GM21576 (cell line): ENCODE results near the gene RALGAPA1.
"Not testable (repeated sequence)": the region's sequence is repeated elsewhere in the genome, so short reads cannot be mapped to it uniquely, and the experiment has no call there.

Experiments used
- ATAC-seq: cut with Tn5 transposase; IDR thresholded peaks from one replicate; pipeline ENCODE4 v1.9.1; 2021; ENCODE audit warnings: mild to moderate bottlenecking, moderate library complexity; ENCODE audit not compliant: unreplicated experiment

Gene RALGAPA1

GRCh38 chr14:35632271-35632670 is 176.8 kb downstream of the RALGAPA1 start:
- no peak for ATAC-seq

- ATAC-seq, result no peak
These were observed 177.9 kb downstream of the RALGAPA1 start for GRCh38 chr14:35631071-35631805.

DNA sequence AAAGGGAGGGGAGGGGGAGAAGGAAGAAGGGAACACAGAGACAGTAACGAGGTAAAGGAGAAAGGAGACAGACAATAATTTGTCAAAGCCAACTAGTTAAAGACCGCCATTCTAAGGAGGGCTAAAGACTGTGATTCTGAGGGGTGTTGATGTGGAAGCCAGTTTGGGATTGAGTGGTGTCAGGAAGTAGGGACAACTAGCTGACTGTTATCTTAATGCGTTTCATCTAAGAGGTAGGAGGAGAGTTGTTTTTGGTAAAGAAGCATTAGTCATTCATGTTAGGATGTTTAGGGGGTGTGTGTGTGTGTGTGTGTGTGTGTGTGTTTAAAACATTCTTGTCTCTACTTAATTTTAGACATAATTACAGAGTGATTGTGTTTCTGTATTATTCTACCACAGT is 180.1 kb downstream of the RALGAPA1 start:
- no peak for ATAC-seq

- ATAC-seq, result not testable (repeated sequence)
These were observed 182.1 kb downstream of the RALGAPA1 start for GRCh38 chr14:35626947-35627346.

- not testable (repeated sequence) for ATAC-seq
These were observed 187.1 kb downstream of the RALGAPA1 start for GRCh38 chr14:35621996-35622395.

- not testable (repeated sequence) for ATAC-seq
These were observed 189.1 kb downstream of the RALGAPA1 start for GRCh38 chr14:35619998-35620397.

DNA sequence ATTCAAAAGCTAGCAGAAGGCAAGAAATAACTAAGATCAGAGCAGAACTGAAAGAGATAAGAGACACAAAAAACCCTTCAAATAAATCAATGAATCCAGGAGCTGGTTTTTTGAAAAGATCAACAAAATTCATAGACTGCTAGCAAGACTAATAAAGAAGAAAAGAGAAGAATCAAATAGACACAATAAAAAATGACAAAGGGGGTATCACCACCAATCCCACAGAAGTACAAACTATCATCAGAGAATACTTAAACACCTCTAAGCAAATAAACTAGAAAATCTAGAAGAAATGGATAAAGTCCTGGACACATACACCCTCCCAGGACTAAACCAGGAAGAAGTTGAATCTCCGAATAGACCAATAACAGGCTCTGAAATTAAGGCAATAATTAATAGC is 189.6 kb downstream of the RALGAPA1 start:
- not testable (repeated sequence) for ATAC-seq

DNA sequence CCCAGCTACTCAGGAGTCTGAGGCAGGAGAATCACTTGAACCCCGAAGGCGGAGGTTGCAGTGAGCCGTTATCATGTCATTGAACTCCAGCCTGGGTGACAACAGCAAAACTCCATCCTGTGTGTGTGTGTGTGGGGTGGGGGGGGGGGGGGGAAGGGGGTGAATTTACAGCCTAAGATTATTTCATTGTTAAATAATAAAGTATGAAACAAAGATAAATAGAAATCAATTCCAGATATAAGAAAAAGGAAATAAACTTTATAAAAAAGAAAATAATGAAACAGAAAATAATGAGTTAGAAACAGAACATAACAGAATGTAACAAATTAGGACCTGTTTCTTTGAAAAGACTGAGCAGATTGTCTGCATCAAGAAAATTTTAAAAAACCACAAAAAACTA is 191.6 kb downstream of the RALGAPA1 start:
- ATAC-seq, result no peak

GRCh38 chr14:35607380-35607779 is 201.7 kb downstream of the RALGAPA1 start:
- ATAC-seq, result no peak

DNA sequence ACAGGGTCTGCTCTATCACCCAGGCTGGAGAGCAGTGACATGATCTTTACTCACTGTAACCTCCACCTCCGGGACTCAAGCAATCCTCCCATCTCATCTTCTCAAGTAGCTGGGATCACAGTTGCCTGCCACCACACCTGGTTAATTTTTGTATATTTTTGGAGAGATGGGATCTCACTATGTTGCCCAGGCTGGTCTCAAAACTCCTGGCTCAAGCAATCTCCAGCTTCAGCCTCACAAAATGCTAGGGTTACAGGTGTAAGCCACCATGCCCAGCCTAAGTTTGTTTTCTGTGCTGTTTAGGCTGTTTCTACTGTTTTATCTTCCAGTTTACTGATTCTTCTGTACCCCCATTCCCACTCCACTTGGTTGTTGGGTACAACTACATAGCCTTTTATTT is 208.8 kb downstream of the RALGAPA1 start:
- no peak for ATAC-seq

GRCh38 chr14:35594616-35595015 is 214.5 kb downstream of the RALGAPA1 start:
- no peak for ATAC-seq

DNA sequence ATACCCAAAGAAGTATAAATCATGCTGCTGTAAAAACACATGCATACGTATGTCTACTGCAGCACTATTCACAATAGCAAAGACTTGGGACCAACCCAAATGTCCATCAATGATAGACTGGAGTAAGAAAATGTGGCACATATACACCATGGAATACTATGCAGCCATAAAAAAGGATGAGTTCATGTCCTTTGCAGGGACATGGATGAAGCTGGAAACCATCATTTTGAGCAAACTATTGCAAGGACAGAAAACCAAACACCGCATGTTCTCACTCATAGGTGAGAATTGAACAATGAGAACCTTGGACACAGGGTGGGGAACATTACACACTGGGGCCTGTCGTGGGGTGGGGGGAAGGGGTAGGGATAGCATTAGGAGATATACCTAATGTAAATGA is 221.7 kb downstream of the RALGAPA1 start:
- not testable (repeated sequence) for ATAC-seq

DNA sequence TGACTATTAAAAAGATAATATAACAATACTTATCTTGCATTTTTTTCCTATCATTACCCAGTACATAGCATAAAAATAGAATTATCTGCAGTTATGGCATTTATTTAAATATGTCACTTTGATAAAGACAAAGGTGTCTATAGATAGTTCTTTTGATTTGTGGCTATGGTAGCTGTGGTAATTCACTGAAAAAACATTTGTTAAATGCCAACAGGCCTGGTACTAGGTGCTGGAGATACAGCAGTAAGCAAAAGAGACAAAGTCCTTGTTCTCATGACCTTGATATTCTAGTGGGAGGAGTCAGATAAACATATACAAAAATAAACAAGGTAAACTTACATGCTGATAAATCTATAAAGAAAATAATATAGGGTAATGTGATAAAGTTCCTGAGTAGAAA is 230.5 kb downstream of the RALGAPA1 start:
- ATAC-seq, result no peak

- ATAC-seq, result no peak
These were observed 231.0 kb downstream of the RALGAPA1 start for GRCh38 chr14:35578135-35578534.

GRCh38 chr14:35576856-35577255 is 232.2 kb downstream of the RALGAPA1 start:
- no peak for ATAC-seq

DNA sequence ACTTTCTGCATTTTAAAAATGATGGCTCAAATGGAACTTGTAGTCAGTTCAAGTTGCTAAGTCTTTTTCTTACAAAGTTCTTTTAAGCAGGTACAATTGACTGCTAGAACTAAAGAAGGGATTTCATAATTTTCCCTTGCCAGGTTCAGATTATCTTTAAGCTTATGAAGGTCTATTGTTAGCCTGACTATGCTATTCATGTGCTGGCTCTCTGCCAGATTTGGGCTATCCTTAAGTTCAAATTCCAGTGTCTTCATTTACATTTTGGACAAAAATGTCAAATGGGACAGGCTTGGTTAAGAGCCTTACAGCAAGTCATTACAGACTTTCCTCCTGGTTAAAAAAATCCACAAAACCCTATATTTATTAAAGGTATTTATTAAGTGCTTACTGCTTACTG is 232.8 kb downstream of the RALGAPA1 start:
- ATAC-seq, result no peak

- no peak for ATAC-seq
These were observed 235.2 kb downstream of the RALGAPA1 start for GRCh38 chr14:35573911-35574310.

DNA sequence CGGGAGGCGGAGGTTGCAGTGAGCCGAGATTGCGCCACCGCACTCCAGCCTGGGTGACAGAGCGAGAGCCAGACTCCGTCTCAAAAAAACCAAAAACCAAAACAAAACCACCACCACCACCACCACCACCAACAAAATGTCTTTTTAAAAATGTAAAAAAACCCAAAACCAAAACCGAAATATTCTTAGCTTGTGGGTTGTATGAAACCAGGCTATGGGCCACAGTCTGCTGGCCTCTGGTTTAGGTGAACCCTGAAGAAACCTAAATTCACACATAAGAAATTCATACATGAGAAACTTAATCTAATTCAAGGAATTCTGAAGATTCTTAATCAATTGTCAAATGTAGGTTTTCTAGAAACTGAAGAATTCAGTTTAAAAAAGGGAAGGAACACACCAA is 237.5 kb downstream of the RALGAPA1 start:
- ATAC-seq, result no peak

GRCh38 chr14:35565871-35566464 is 243.1 kb downstream of the RALGAPA1 start:
- ATAC-seq, result no peak

DNA sequence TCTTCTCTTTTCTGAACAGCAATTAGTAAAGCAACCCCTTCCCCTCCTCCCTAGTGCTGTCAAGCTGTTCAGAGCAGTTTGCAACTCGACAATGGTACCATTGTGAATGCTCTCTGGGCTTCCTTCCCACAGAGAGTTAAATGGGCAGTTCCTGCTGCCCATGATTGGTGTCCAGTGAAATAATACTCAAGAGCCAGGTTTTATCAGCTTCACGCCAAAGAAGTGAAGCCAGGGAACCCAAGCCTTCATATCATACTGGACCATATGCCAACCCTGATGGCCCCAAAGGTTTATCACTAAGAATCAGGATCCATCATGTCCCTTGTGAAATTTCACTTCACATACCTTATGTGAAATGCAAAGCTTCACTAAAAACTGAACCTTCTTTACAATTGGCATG is 250.4 kb downstream of the RALGAPA1 start:
- ATAC-seq, result no peak

GRCh38 chr14:35557221-35557747 is 251.8 kb downstream of the RALGAPA1 start:
- no peak for ATAC-seq

DNA sequence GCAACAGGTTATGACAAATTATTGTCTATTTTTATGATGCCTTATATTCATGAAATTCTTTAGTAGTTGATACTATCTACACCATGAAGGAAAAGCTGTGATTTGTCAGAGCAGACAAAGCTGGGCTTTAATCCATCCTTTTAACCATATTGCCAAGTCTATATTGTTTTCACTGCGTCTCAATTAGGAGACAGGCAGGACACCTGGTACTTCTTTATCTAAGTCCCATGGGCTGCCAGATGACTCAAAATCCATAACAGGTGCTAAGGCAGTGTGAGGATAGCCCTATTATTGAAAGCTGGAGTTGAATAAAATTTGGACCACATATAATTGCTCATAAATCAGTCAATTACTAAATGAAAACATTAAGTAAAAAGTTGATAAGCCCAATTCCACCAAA is 252.5 kb downstream of the RALGAPA1 start:
- ATAC-seq, result no peak
